H1 (cell line): ENCODE results near the gene FOSL1. TPM values are rescaled to one million over a fixed set of nuclear protein-coding genes. Genes with fewer than 3 reads are reported as not detected.
"Not testable (repeated sequence)": the region's sequence is repeated elsewhere in the genome, so short reads cannot be mapped to it uniquely, and the experiment has no call there.

ENCODE experiments used
- CTCF ChIA-PET: fragments of 300-600 bp; sonication (Branson Sonifier 250); formaldehyde crosslinking; loops from one replicate; lab custom pipeline; 2021; ENCODE audit not compliant: partially characterized antibody; lab: Charles Lee
- POLR2A ChIA-PET: fragments of 300-600 bp; sonication (Branson Sonifier 250); formaldehyde crosslinking; loops from one replicate; lab custom pipeline; 2021; ENCODE audit warnings: inconsistent platforms; ENCODE audit not compliant: partially characterized antibody; lab: Charles Lee
- DNase-seq, 2 experiments: peaks; one replicate each; pipeline versions ENCODE4 v3.0.0 to v3.0.0-alpha.2; 2010 to 2022; ENCODE audit warnings: low spot score in 2 of 2, low read depth in 1 of 2, mixed read lengths in 1 of 2
- FAIRE-seq: peaks from 2 replicates; lab custom pipeline; 2011; peaks lifted over from hg19 to GRCh38; lab: Jason Lieb, UNC
- H2AFZ ChIP-seq: 2 replicates; pipeline ENCODE4 v1.8.1; 2012; ENCODE audit warnings: low read length, inconsistent platforms
- H2AK5ac ChIP-seq: 2 replicates; pipeline ENCODE4 v1.6.1; 2013; ENCODE audit warnings: low read depth, low read length
- H2BK120ac ChIP-seq: replicated peaks from 2 replicates; pipeline ENCODE3; 2013; ENCODE audit warnings: low read depth, low read length, inconsistent platforms
- H2BK12ac ChIP-seq: 2 replicates; pipeline ENCODE4 v1.6.1; 2013; ENCODE audit warnings: low read depth, low read length
- H2BK15ac ChIP-seq: 2 replicates; pipeline ENCODE4 v1.6.1; 2013; ENCODE audit warnings: low read length
- H2BK20ac ChIP-seq: 2 replicates; pipeline ENCODE4 v1.6.1; 2013; ENCODE audit warnings: low read length
- H2BK5ac ChIP-seq: 2 replicates; pipeline ENCODE4 v1.6.1; 2013; ENCODE audit warnings: low read depth, low read length
- H3K14ac ChIP-seq: 2 replicates; pipeline ENCODE4 v1.6.1; 2013; ENCODE audit warnings: inconsistent platforms; ENCODE audit not compliant: insufficient read length
- H3K18ac ChIP-seq: 2 replicates; pipeline ENCODE4 v1.6.1; 2013; ENCODE audit warnings: low read length; ENCODE audit errors: extremely low read depth
- H3K23ac ChIP-seq: 2 replicates; pipeline ENCODE4 v1.6.1; 2013; ENCODE audit warnings: inconsistent platforms; ENCODE audit not compliant: insufficient read length
- H3K23me2 ChIP-seq: 2 replicates; pipeline ENCODE4 v1.6.1; 2013; ENCODE audit warnings: low read depth, low read length
- H3K27ac ChIP-seq: 2 replicates; pipeline ENCODE4 v1.6.1; 2011; ENCODE audit warnings: low read depth, low read length, inconsistent platforms
- H3K27me3 ChIP-seq, 4 experiments: replicated peaks in 1 of 4; 1 replicate in 1 of 4; 2 replicates in 3 of 4; pipeline versions ENCODE4 v1.6.1 to v1.8.1; 2011 to 2013; ENCODE audit warnings: low read length in 3 of 4, mild to moderate bottlenecking in 3 of 4, inconsistent platforms in 2 of 4, mixed read lengths in 2 of 4, moderate library complexity in 1 of 4; ENCODE audit not compliant: control insufficient read depth in 3 of 4, insufficient read depth in 3 of 4; ENCODE audit errors: extremely low read depth in 1 of 4
- H3K36me3 ChIP-seq, 4 experiments: 2 replicates each; pipeline versions ENCODE4 v1.6.1 to v1.8.1; 2011 to 2013; ENCODE audit warnings: mild to moderate bottlenecking in 4 of 4, low read length in 3 of 4, moderate library complexity in 2 of 4, control low read depth in 1 of 4, inconsistent platforms in 1 of 4; ENCODE audit not compliant: insufficient read depth in 4 of 4, control insufficient read depth in 2 of 4
- H3K4ac ChIP-seq: replicated peaks from 2 replicates; pipeline ENCODE3; 2013; ENCODE audit warnings: low read length, low read depth, mixed read lengths, inconsistent platforms; ENCODE audit not compliant: insufficient read length
- H3K4me1 ChIP-seq, 4 experiments: replicated peaks in 1 of 4; 1 replicate in 1 of 4; 2 replicates in 3 of 4; pipeline versions ENCODE4 v1.6.1 to v1.8.1; 2011 to 2013; ENCODE audit warnings: low read length in 3 of 4, inconsistent platforms in 2 of 4, mixed read lengths in 1 of 4; ENCODE audit not compliant: insufficient read depth in 4 of 4, control insufficient read depth in 3 of 4
- H3K4me2 ChIP-seq, 2 experiments: 2 replicates each; pipeline versions ENCODE4 v1.6.1 to v1.8.1; 2011 to 2013; ENCODE audit warnings: low read depth in 2 of 2, low read length in 2 of 2, control low read depth in 1 of 2, inconsistent platforms in 1 of 2, mild to moderate bottlenecking in 1 of 2; ENCODE audit not compliant: insufficient read depth in 1 of 2
- H3K4me3 ChIP-seq, 4 experiments: fragments of 200-600, 300-600 bp in 1 of 4; sonication (generic), shearing (Covaris generic), sonication (Bioruptor Twin) in 1 of 4; 2 replicates each; pipeline versions ENCODE4 v1.5.1 to v1.8.1; 2011 to 2016; ENCODE audit warnings: low read length in 4 of 4, low read depth in 3 of 4, control low read depth in 2 of 4, inconsistent platforms in 2 of 4, mild to moderate bottlenecking in 2 of 4, mixed read lengths in 1 of 4, moderate library complexity in 1 of 4; ENCODE audit not compliant: insufficient read depth in 2 of 4; ENCODE audit errors: extremely low read depth in 1 of 4
- H3K56ac ChIP-seq: replicated peaks from 2 replicates; pipeline ENCODE3; 2013; ENCODE audit warnings: low read depth, mild to moderate bottlenecking, mixed read lengths, low read length, inconsistent platforms; ENCODE audit not compliant: insufficient read length
- H3K79me1 ChIP-seq: 2 replicates; pipeline ENCODE4 v1.6.1; 2013; ENCODE audit warnings: low read depth, low read length, control low read depth
- H3K79me2 ChIP-seq, 2 experiments: 2 replicates each; pipeline versions ENCODE4 v1.6.1 to v1.8.1; 2012 to 2013; ENCODE audit warnings: low read length in 2 of 2, mild to moderate bottlenecking in 2 of 2, inconsistent platforms in 1 of 2; ENCODE audit not compliant: insufficient read depth in 2 of 2, control insufficient read depth in 1 of 2
- H3K9ac ChIP-seq, 4 experiments: replicated peaks in 1 of 4; 1 replicate in 1 of 4; 2 replicates in 3 of 4; pipeline versions ENCODE4 v1.6.1 to v1.8.1; 2011 to 2013; ENCODE audit warnings: low read depth in 3 of 4, low read length in 3 of 4, control low read depth in 2 of 4, mild to moderate bottlenecking in 2 of 4, moderate library complexity in 2 of 4, inconsistent platforms in 1 of 4; ENCODE audit errors: extremely low read depth in 1 of 4
- H3K9me3 ChIP-seq, 2 experiments: 2 replicates each; pipeline versions ENCODE4 v1.6.1 to v1.8.1; 2012 to 2013; ENCODE audit warnings: mild to moderate bottlenecking in 2 of 2, moderate library complexity in 2 of 2, control low read depth in 1 of 2, inconsistent platforms in 1 of 2, low read depth in 1 of 2, low read length in 1 of 2, mixed read lengths in 1 of 2; ENCODE audit not compliant: insufficient read depth in 2 of 2
- H4K20me1 ChIP-seq, 2 experiments: replicated peaks in 1 of 2; 2 replicates each; pipeline versions ENCODE3 to v1.8.1; 2011 to 2013; ENCODE audit warnings: inconsistent platforms in 2 of 2, low read length in 2 of 2, mild to moderate bottlenecking in 1 of 2; ENCODE audit not compliant: insufficient read depth in 2 of 2, control insufficient read depth in 1 of 2
- H4K5ac ChIP-seq: 2 replicates; pipeline ENCODE4 v1.6.1; 2013; ENCODE audit warnings: low read length, low read depth, mixed read lengths, inconsistent platforms; ENCODE audit not compliant: insufficient read length
- H4K8ac ChIP-seq: 2 replicates; pipeline ENCODE4 v1.8.0; 2013; ENCODE audit warnings: mild to moderate bottlenecking, moderate library complexity, low read length, inconsistent platforms; ENCODE audit not compliant: insufficient read depth; ENCODE audit errors: extremely low read depth
- H4K91ac ChIP-seq: replicated peaks from 2 replicates; pipeline ENCODE3; 2013; ENCODE audit warnings: low read length, mixed read lengths, inconsistent platforms; ENCODE audit not compliant: insufficient read length
- whole genome bisulfite sequencing, 2 experiments: shearing (Covaris generic) in 1 of 2; methylation state at CpG; one replicate each; pipeline versions ENCODE4 v1.1.6 to v1.1.7; 2013 to 2015; ENCODE audit warnings: low lambda C conversion rate in 2 of 2, mixed read lengths in 2 of 2, inconsistent platforms in 1 of 2, low coverage in 1 of 2, missing lambda C conversion rate in 1 of 2; ENCODE audit not compliant: insufficient replicate concordance in 2 of 2, insufficient coverage in 1 of 2, insufficient read length in 1 of 2; ENCODE audit errors: extremely low coverage in 1 of 2, missing lambda C conversion rate in 1 of 2; 5-methylcytosine and 5-hydroxymethylcytosine counted together
- polyA plus RNA-seq, 7 experiments: library from polyadenylated mRNA; depleted of rRNA in 3 of 7; stranded (reverse) in 5 of 7; unstranded in 2 of 7; fragments of >200 nt in 5 of 7; fragments of 200-250 nt in 2 of 7; gene quantifications; 1 replicate in 5 of 7; 2 replicates in 1 of 7; 4 replicates in 1 of 7; pipeline versions ENCODE4 v1.2.1 to v1.2.3, GENCODE V29; 2011 to 2013; ENCODE audit warnings: missing spikeins in 2 of 7, mixed read lengths in 2 of 7
- total RNA-seq: library from RNA; stranded (reverse); fragmentation: NEBNext Ultra II Directional; extraction: Animal tissue kit (Norgen Biotek cat#: 25700); gene quantifications from 2 replicates; pipeline ENCODE4 v1.2.1, GENCODE V29; 2021

Gene FOSL1
- total and polyA plus RNA-seq, 2 of the 8 experiments (the other 6 are each of a cell fraction or from before 2014, with no cell fraction given): 6.3 to 7.2 TPM

DNA sequence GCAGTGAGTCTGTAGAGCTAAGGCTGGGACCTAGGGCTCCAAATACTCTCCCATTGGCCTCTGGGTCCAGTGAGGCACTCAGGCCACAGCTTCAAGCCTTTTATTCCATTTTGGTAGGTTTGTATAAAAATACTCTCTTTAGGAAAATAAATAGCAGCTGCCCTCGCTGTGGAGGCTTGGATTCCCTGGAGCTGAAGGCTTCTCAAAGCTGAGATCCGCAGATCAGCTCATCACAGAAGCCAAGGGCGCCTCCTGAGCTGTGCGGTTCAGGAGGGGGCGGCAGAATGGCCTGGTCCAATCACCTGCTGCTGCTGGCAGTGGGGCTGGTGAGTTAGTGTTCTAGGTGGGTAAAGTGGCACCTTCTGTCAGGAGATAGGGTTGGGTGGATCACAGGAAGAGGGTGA lies 8.0 kb downstream of the FOSL1 start:
- H4K20me1 ChIP-seq, H3K79me2 ChIP-seq: not testable (repeated sequence)
- POLR2A ChIA-PET: interaction anchor here (1.1 to 39.7 kb wide), 7 partner anchors 8 to 85 kb away, joined by 3 to 1071 read pairs (median 11); partner anchors contain the start of genes C11orf68, CFL1, EFEMP2 and FOSL1

More for the DNA sequence above, 8.0 kb downstream of the FOSL1 start:
- not testable (repeated sequence) for H2BK20ac ChIP-seq, H2AFZ ChIP-seq, H3K18ac ChIP-seq, H3K36me3 ChIP-seq, H4K5ac ChIP-seq, H4K91ac ChIP-seq, H3K79me1 ChIP-seq, H3K27ac ChIP-seq, H3K4ac ChIP-seq, H3K56ac ChIP-seq, H4K8ac ChIP-seq, FAIRE-seq, H3K9me3 ChIP-seq, H3K23ac ChIP-seq, DNase-seq, H3K14ac ChIP-seq, H2BK120ac ChIP-seq, H2AK5ac ChIP-seq, H2BK15ac ChIP-seq, H2BK5ac ChIP-seq
- Histone ChIP-seq H2BK12ac (peak overlapping the region; percentile 50; the same call in 1 of the 2 replicates), H3K4me3 (peak overlapping the region; percentile 74 to 82 (median 78); a peak in 5 of 8 replicates), H3K23me2 (peaks cover 25% of the 10 kb centered on the region), H3K4me1 (peaks cover 0 to 30% (median 12%) of the 10 kb centered on the region in 4 experiments; a peak in 5 of 7 replicates), H3K27me3 (peaks cover 0 to 14% (median 8%) of the 10 kb centered on the region in 4 experiments; a peak in 6 of 7 replicates), H3K9ac (peak overlapping the region in 1 of 4 experiments; percentile 54; a peak in 1 of 7 replicates), H3K4me2 (peak overlapping the region; percentile 94 to 97)
- CTCF ChIA-PET: interaction anchor here (0.6 to 19.6 kb wide), 19 partner anchors 8 to 536 kb away, joined by 3 to 283 read pairs (median 7); partner anchors contain the start of genes AP5B1, C11orf68, CFL1 and EFEMP2
- WGBS, 2 experiments: 82% methylated on average over 5 of the region's 5 CpGs; no CpG with 5 or more reads in 1 of the 2 experiments
